ENCODE measurements around the gene GRM1. TPM values are rescaled to one million over a fixed set of nuclear protein-coding genes. Genes with fewer than 3 reads are reported as not detected.

GRM1 gene
- total RNA-seq, 4 donors from 2014 or later: 0.10 TPM; not detected in 3

GRCh38 chr6:146135167-146135566, 106.3 kb downstream of the GRM1 start:
- intact Hi-C loops (cut with DNase I; ENCODE audit: low total_unique reads): no loop called here
- no peak for DNase-seq (ENCODE audit: low spot score in 2 of 2)
- TF ChIP-seq CTCF (IDR thresholded peaks at IDR 0.05): no peak
- no peak for TF ChIP-seq POLR2A (IDR thresholded peaks at IDR 0.05)
- 90 to 97% methylated on average over 2 of the region's 2 CpGs for WGBS, 2 donors
- H3K4me3 ChIP-seq (ENCODE audit: low read depth, poor library complexity, severe bottlenecking): no peak overlapping the region

GRCh38 chr6:146146836-146147235, 118.0 kb downstream of the GRM1 start:
- DNase-seq (ENCODE audit: low spot score in 2 of 2): no peak
- TF ChIP-seq CTCF (IDR thresholded peaks at IDR 0.05): no peak
- no peak for TF ChIP-seq POLR2A (IDR thresholded peaks at IDR 0.05)
- 88 to 97% methylated on average over 1 of the region's 1 CpG for WGBS, 2 donors
- no peak overlapping the region for H3K4me3 ChIP-seq (ENCODE audit: low read depth, poor library complexity, severe bottlenecking)
- intact Hi-C loops (cut with DNase I; ENCODE audit: low total_unique reads): no loop called here

GRCh38 chr6:146149770-146150169, 120.9 kb downstream of the GRM1 start:
- TF ChIP-seq POLR2A (IDR thresholded peaks at IDR 0.05) (no peak), CTCF (IDR thresholded peaks at IDR 0.05) (no peak)
- no peak for DNase-seq (ENCODE audit: low spot score in 2 of 2)
- no peak overlapping the region for H3K4me3 ChIP-seq (ENCODE audit: low read depth, poor library complexity, severe bottlenecking)
- intact Hi-C loops (cut with DNase I; ENCODE audit: low total_unique reads): no loop called here
- 22 to 35% methylated on average over 1 of the region's 1 CpG for WGBS, 2 donors

- no peak for DNase-seq (ENCODE audit: low spot score in 2 of 2)
- TF ChIP-seq CTCF (IDR thresholded peaks at IDR 0.05): no peak
- no peak for TF ChIP-seq POLR2A (IDR thresholded peaks at IDR 0.05)
- H3K4me3 ChIP-seq (ENCODE audit: low read depth, poor library complexity, severe bottlenecking): no peak overlapping the region
- intact Hi-C loops (cut with DNase I; ENCODE audit: low total_unique reads): no loop called here
- WGBS, 2 donors: 83 to 89% methylated on average over 4 of the region's 4 CpGs
These were observed 124.3 kb downstream of the GRM1 start for GRCh38 chr6:146153040-146153758.

GRCh38 chr6:146154197-146154596, 125.3 kb downstream of the GRM1 start:
- TF ChIP-seq POLR2A (IDR thresholded peaks at IDR 0.05) (no peak), CTCF (IDR thresholded peaks at IDR 0.05) (no peak)
- WGBS, 2 donors: 22 to 32% methylated on average over 6 of the region's 6 CpGs
- H3K4me3 ChIP-seq (ENCODE audit: low read depth, poor library complexity, severe bottlenecking): no peak overlapping the region
- DNase-seq (ENCODE audit: low spot score in 2 of 2): no peak
- intact Hi-C loops (cut with DNase I; ENCODE audit: low total_unique reads): no loop called here

- no peak overlapping the region for H3K4me3 ChIP-seq (ENCODE audit: low read depth, poor library complexity, severe bottlenecking)
- DNase-seq (ENCODE audit: low spot score in 2 of 2): no peak
- 74 to 77% methylated on average over 5 of the region's 5 CpGs for WGBS, 2 donors
- intact Hi-C loops (cut with DNase I; ENCODE audit: low total_unique reads): no loop called here
- TF ChIP-seq POLR2A (IDR thresholded peaks at IDR 0.05): no peak
- TF ChIP-seq CTCF (IDR thresholded peaks at IDR 0.05): no peak
These were observed 132.8 kb downstream of the GRM1 start for GRCh38 chr6:146161664-146162063.

All from lower leg skin (tissue), 4 donors.